HEK293T (cell line): Measurements from ENCODE around the gene RNF181.

ENCODE experiments used
- BHLHE40 ChIP-seq: fragments of 450-650 bp; IDR thresholded peaks from 2 replicates; pipeline ENCODE4 v1.6.1; 2016; ENCODE audit warnings: mild to moderate bottlenecking, moderate library complexity, borderline replicate concordance
- SP1 ChIP-seq: fragments of 450-650 bp; IDR thresholded peaks from 2 replicates; pipeline ENCODE4 v1.6.1; 2017
- TARDBP ChIP-seq: fragments of 450-650 bp; IDR thresholded peaks from 2 replicates; pipeline ENCODE4 v1.6.1; 2016
- ZNF384 ChIP-seq: fragments of 450-650 bp; IDR thresholded peaks from 2 replicates; pipeline ENCODE4 v1.6.1; 2016

- TF ChIP-seq SP1 (no peak), ZNF384 (no peak), TARDBP (no peak), BHLHE40 (no peak)
These were observed 47.2 kb downstream of the RNF181 start for GRCh38 chr2:85642725-85643124.
